ENCODE results near the gene EIF4E2.
A peak's percentile ranks its signal among the peaks of the same experiment; 100 is the strongest.

GRCh38 chr2:232522623-232523401 lies 27.7 kb upstream of the EIF4E2 start:
- TF ChIP-seq CTCF (IDR thresholded peaks at IDR 0.05; ENCODE audit: insufficient read depth, low read depth, low read length), result no peak
- peak; percentile 58 for TF ChIP-seq EZH2 (IDR thresholded peaks at IDR 0.05; ENCODE audit: insufficient read depth, low read length)

Data from astrocyte (in vitro differentiated cells and primary cell).